Measurements from ENCODE around the gene OR8U1.

DNA sequence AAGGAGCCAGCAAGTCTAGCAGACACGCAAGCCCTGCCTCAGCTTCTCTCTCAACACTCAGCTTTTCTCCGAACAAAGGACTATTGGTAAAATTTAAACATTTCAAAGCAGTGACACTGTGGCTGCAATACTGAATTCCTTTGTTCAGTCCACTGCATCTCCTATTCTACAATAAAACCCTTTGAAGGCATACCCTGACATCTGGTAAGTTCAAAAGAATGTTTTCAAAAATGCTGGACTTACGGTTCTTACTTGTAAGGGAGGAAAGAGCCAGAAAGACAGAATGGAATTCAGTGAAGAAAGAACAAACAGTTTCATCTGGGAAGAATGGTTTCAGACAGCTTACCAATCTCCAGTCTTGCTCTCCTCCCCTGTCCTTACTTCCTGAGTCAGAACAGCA is 42.3 kb upstream of the OR8U1 start:
- TF ChIP-seq, protein P1, sequence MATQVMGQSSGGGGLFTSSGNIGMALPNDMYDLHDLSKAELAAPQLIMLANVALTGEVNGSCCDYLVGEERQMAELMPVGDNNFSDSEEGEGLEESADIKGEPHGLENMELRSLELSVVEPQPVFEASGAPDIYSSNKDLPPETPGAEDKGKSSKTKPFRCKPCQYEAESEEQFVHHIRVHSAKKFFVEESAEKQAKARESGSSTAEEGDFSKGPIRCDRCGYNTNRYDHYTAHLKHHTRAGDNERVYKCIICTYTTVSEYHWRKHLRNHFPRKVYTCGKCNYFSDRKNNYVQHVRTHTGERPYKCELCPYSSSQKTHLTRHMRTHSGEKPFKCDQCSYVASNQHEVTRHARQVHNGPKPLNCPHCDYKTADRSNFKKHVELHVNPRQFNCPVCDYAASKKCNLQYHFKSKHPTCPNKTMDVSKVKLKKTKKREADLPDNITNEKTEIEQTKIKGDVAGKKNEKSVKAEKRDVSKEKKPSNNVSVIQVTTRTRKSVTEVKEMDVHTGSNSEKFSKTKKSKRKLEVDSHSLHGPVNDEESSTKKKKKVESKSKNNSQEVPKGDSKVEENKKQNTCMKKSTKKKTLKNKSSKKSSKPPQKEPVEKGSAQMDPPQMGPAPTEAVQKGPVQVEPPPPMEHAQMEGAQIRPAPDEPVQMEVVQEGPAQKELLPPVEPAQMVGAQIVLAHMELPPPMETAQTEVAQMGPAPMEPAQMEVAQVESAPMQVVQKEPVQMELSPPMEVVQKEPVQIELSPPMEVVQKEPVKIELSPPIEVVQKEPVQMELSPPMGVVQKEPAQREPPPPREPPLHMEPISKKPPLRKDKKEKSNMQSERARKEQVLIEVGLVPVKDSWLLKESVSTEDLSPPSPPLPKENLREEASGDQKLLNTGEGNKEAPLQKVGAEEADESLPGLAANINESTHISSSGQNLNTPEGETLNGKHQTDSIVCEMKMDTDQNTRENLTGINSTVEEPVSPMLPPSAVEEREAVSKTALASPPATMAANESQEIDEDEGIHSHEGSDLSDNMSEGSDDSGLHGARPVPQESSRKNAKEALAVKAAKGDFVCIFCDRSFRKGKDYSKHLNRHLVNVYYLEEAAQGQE (IDR thresholded peaks at IDR 0.05; ENCODE audit: insufficient replicate concordance, low read depth): no peak
- TF ChIP-seq, protein P2, sequence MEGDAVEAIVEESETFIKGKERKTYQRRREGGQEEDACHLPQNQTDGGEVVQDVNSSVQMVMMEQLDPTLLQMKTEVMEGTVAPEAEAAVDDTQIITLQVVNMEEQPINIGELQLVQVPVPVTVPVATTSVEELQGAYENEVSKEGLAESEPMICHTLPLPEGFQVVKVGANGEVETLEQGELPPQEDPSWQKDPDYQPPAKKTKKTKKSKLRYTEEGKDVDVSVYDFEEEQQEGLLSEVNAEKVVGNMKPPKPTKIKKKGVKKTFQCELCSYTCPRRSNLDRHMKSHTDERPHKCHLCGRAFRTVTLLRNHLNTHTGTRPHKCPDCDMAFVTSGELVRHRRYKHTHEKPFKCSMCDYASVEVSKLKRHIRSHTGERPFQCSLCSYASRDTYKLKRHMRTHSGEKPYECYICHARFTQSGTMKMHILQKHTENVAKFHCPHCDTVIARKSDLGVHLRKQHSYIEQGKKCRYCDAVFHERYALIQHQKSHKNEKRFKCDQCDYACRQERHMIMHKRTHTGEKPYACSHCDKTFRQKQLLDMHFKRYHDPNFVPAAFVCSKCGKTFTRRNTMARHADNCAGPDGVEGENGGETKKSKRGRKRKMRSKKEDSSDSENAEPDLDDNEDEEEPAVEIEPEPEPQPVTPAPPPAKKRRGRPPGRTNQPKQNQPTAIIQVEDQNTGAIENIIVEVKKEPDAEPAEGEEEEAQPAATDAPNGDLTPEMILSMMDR (IDR thresholded peaks at IDR 0.05; ENCODE audit: insufficient read depth, low read length): no peak
